WTC11 (cell line): ENCODE data around the gene INHA. TPM values are rescaled to one million over a fixed set of nuclear protein-coding genes. Genes with fewer than 3 reads are reported as not detected.

Experiments used
- ATAC-seq: fragments of 200-7000 bp; cut with Tn5 transposase; 2 replicates; pipeline ENCODE4 v1.10.0; 2021; ENCODE audit warnings: mild to moderate bottlenecking, moderate library complexity
- CTCF ChIA-PET: fragments of 300-600 bp; sonication (Branson Sonifier 250); formaldehyde crosslinking; loops from one replicate; lab custom pipeline; 2021; ENCODE audit warnings: antibody characterized with exemption; lab: Charles Lee
- POLR2A ChIA-PET: fragments of 350-600 bp; sonication (Branson Sonifier 250); formaldehyde crosslinking; loops from one replicate; lab custom pipeline; 2021; ENCODE audit warnings: antibody characterized with exemption; lab: Charles Lee
- DNase-seq: peaks from one replicate; pipeline ENCODE4 v3.0.0; 2021; ENCODE audit warnings: low spot score
- H3K27ac Mint-ChIP-seq: 2 replicates; pipeline ENCODE4 v1.8.0; 2021; ENCODE audit warnings: mixed read lengths
- H3K27me3 Mint-ChIP-seq: 2 replicates; pipeline ENCODE4 v1.8.0; 2021; ENCODE audit warnings: low read depth, mild to moderate bottlenecking, moderate library complexity, mixed read lengths
- H3K36me3 Mint-ChIP-seq: 2 replicates; pipeline ENCODE4 v1.8.0; 2021; ENCODE audit warnings: mixed read lengths
- H3K4me1 Mint-ChIP-seq: 2 replicates; pipeline ENCODE4 v1.8.0; 2022; ENCODE audit warnings: mixed read lengths
- H3K4me3 Mint-ChIP-seq: 2 replicates; pipeline ENCODE4 v1.8.0; 2021; ENCODE audit warnings: mild to moderate bottlenecking, moderate library complexity, mixed read lengths
- H3K9me3 Mint-ChIP-seq: 2 replicates; pipeline ENCODE4 v1.8.0; 2021; ENCODE audit warnings: mixed read lengths
- ATF1 ChIP-seq: sonication (generic); formaldehyde crosslinking; IDR thresholded peaks from 2 replicates; pipeline ENCODE4 v1.8.1; 2023; ENCODE audit warnings: mild to moderate bottlenecking, moderate library complexity, missing genetic modification reagents
- FOXK1 ChIP-seq: sonication (generic); formaldehyde crosslinking; IDR thresholded peaks from 2 replicates; pipeline ENCODE4 v1.8.0; 2022; ENCODE audit warnings: mild to moderate bottlenecking, moderate library complexity, missing genetic modification reagents
- GTF2I ChIP-seq: fragments of 250-450 bp; sonication (Bioruptor Pico); conservative IDR thresholded peaks from 2 replicates; pipeline ENCODE4 v1.4.0; 2021; ENCODE audit warnings: mild to moderate bottlenecking
- IRF2 ChIP-seq: sonication (generic); formaldehyde crosslinking; IDR thresholded peaks from 2 replicates; pipeline ENCODE4 v1.8.0; 2022; ENCODE audit warnings: low read depth, missing genetic modification reagents, borderline replicate concordance
- NFE2L1 ChIP-seq: sonication (generic); formaldehyde crosslinking; IDR thresholded peaks from 2 replicates; pipeline ENCODE4 v1.8.1; 2023; ENCODE audit warnings: missing genetic modification reagents
- RORB ChIP-seq: fragments of 250-450 bp; sonication (Bioruptor Pico); IDR thresholded peaks from 2 replicates; pipeline ENCODE4 v1.9.0; 2021; ENCODE audit warnings: mild to moderate bottlenecking
- STAT6 ChIP-seq: sonication (generic); formaldehyde crosslinking; conservative IDR thresholded peaks from 2 replicates; pipeline ENCODE4 v1.8.1; 2023; ENCODE audit warnings: mild to moderate bottlenecking, low read depth, missing genetic modification reagents, moderate library complexity
- ZBTB21 ChIP-seq: sonication (generic); formaldehyde crosslinking; IDR thresholded peaks from 2 replicates; pipeline ENCODE4 v1.8.1; 2023; ENCODE audit warnings: mild to moderate bottlenecking, missing genetic modification reagents, borderline replicate concordance
- ZMAT4 ChIP-seq: fragments of 250-450 bp; sonication (Bioruptor Pico); IDR thresholded peaks from 2 replicates; pipeline ENCODE4 v1.9.0; 2021; ENCODE audit warnings: mild to moderate bottlenecking
- ZNF138 ChIP-seq: sonication (generic); formaldehyde crosslinking; conservative IDR thresholded peaks from 2 replicates; pipeline ENCODE4 v1.8.1; 2022; ENCODE audit warnings: mild to moderate bottlenecking, moderate library complexity, missing genetic modification reagents
- total RNA-seq: library from RNA; stranded (reverse); gene quantifications from 3 replicates; pipeline ENCODE4 v1.2.3, GENCODE V29; 2021
- TF ChIP-seq, protein P1 (sequence below): sonication (generic); formaldehyde crosslinking; IDR thresholded peaks from 2 replicates; pipeline ENCODE4 v1.8.0; 2022; ENCODE audit warnings: missing genetic modification reagents
- TF ChIP-seq, protein P2 (sequence below): fragments of 250-450 bp; sonication (Bioruptor Pico); conservative IDR thresholded peaks from 2 replicates; pipeline ENCODE4 v1.9.0; 2021; ENCODE audit warnings: mild to moderate bottlenecking
- TF ChIP-seq, protein P3 (sequence below): sonication (generic); formaldehyde crosslinking; IDR thresholded peaks from 2 replicates; pipeline ENCODE4 v1.8.0; 2022; ENCODE audit warnings: mild to moderate bottlenecking, missing genetic modification reagents
- TF ChIP-seq, protein P4 (sequence below): fragments of 250-450 bp; sonication (Bioruptor Pico); IDR thresholded peaks from 2 replicates; pipeline ENCODE4 v1.9.0; 2021; ENCODE audit warnings: mild to moderate bottlenecking, borderline replicate concordance
- TF ChIP-seq, protein P5 (sequence below): sonication (generic); formaldehyde crosslinking; IDR thresholded peaks from 2 replicates; pipeline ENCODE4 v1.8.1; 2023; ENCODE audit warnings: mild to moderate bottlenecking, moderate library complexity, missing genetic modification reagents
- TF ChIP-seq, protein P6 (sequence below): sonication (generic); formaldehyde crosslinking; IDR thresholded peaks from 2 replicates; pipeline ENCODE4 v1.8.1; 2023; ENCODE audit warnings: mild to moderate bottlenecking, missing genetic modification reagents, moderate library complexity

INHA gene
- total RNA-seq, 1 experiment from 2014 or later = 1.4 TPM

- TF ChIP-seq STAT6 (CRISPR knock-in tag) (no peak), ZBTB21 (CRISPR knock-in tag) (peak; percentile 54; the same call in 1 of the 2 replicates), GTF2I (no peak), NFE2L1 (CRISPR knock-in tag) (peak; percentile 55; the same call in 1 of the 2 replicates), RORB (CRISPR knock-in tag) (no peak), ZNF138 (peak; percentile 47; the same call in 1 of the 2 replicates), ATF1 (CRISPR knock-in tag) (no peak)
- TF ChIP-seq, protein P1, sequence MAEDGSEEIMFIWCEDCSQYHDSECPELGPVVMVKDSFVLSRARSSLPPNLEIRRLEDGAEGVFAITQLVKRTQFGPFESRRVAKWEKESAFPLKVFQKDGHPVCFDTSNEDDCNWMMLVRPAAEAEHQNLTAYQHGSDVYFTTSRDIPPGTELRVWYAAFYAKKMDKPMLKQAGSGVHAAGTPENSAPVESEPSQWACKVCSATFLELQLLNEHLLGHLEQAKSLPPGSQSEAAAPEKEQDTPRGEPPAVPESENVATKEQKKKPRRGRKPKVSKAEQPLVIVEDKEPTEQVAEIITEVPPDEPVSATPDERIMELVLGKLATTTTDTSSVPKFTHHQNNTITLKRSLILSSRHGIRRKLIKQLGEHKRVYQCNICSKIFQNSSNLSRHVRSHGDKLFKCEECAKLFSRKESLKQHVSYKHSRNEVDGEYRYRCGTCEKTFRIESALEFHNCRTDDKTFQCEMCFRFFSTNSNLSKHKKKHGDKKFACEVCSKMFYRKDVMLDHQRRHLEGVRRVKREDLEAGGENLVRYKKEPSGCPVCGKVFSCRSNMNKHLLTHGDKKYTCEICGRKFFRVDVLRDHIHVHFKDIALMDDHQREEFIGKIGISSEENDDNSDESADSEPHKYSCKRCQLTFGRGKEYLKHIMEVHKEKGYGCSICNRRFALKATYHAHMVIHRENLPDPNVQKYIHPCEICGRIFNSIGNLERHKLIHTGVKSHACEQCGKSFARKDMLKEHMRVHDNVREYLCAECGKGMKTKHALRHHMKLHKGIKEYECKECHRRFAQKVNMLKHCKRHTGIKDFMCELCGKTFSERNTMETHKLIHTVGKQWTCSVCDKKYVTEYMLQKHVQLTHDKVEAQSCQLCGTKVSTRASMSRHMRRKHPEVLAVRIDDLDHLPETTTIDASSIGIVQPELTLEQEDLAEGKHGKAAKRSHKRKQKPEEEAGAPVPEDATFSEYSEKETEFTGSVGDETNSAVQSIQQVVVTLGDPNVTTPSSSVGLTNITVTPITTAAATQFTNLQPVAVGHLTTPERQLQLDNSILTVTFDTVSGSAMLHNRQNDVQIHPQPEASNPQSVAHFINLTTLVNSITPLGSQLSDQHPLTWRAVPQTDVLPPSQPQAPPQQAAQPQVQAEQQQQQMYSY = no peak
- TF ChIP-seq, protein P2, sequence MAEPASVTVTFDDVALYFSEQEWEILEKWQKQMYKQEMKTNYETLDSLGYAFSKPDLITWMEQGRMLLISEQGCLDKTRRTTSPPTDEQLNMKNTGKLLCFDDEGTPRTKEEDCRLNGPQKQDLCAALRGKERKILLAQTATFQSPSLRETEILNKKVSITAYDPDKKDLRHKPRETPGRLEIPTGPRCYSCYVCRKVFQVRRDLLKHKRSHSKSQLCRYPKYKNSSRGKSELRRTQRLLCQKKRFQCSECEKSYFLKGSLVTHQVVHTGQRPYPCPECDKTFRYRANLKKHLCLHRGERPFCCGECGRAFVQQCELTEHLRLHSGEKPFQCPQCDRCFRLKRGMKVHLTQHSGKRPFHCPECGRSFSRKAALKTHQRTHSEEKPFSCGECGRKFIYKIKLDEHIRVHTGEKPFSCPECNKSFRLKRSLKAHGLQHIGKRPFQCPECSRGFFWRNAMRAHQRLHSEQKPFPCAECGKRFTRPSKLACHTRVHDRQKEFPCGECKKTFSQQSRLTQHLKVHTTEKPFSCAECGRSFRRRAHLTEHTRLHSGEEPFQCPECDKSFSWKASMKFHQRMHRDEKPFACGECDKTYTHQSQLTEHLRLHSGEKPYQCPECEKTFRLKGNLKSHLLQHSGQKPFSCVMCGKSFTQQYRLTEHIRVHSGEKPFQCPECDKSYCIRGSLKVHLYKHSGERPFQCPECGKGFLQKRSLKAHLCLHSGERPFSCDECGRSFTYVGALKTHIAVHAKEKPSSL (CRISPR knock-in tag) = no peak
- TF ChIP-seq, protein P3, sequence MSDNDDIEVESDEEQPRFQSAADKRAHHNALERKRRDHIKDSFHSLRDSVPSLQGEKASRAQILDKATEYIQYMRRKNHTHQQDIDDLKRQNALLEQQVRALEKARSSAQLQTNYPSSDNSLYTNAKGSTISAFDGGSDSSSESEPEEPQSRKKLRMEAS (CRISPR knock-in tag) = peak; percentile 90
Observed at GRCh38 chr2:219570194-219570923, 1.8 kb upstream of the INHA start (continued).

- H3K9me3 Mint-ChIP-seq = no peaks in the 10 kb centered on the region
- ChIA-PET CTCF (interaction anchor here (0.5 to 4.8 kb wide), 11 partner anchors 10 to 119 kb away, joined by 3 to 66 read pairs (median 5); partner anchors contain the start of genes CHPF and STK11IP), POLR2A (interaction anchor here (1.1 to 1.9 kb wide), 6 partner anchors 10 to 114 kb away, joined by 3 to 29 read pairs (median 6); partner anchors contain the start of gene STK11IP)
- DNase-seq = no peak
- peaks cover 34% of the 10 kb centered on the region for H3K36me3 Mint-ChIP-seq
- peaks cover 64% of the 10 kb centered on the region for H3K4me1 Mint-ChIP-seq
- peaks cover 22% of the 10 kb centered on the region for H3K27me3 Mint-ChIP-seq
- H3K4me3 Mint-ChIP-seq = peak overlapping the region; percentile 46
- H3K27ac Mint-ChIP-seq = no peak overlapping the region
- ATAC-seq = peak; percentile 1; the same call in 1 of the 2 replicates
- TF ChIP-seq, protein P4, sequence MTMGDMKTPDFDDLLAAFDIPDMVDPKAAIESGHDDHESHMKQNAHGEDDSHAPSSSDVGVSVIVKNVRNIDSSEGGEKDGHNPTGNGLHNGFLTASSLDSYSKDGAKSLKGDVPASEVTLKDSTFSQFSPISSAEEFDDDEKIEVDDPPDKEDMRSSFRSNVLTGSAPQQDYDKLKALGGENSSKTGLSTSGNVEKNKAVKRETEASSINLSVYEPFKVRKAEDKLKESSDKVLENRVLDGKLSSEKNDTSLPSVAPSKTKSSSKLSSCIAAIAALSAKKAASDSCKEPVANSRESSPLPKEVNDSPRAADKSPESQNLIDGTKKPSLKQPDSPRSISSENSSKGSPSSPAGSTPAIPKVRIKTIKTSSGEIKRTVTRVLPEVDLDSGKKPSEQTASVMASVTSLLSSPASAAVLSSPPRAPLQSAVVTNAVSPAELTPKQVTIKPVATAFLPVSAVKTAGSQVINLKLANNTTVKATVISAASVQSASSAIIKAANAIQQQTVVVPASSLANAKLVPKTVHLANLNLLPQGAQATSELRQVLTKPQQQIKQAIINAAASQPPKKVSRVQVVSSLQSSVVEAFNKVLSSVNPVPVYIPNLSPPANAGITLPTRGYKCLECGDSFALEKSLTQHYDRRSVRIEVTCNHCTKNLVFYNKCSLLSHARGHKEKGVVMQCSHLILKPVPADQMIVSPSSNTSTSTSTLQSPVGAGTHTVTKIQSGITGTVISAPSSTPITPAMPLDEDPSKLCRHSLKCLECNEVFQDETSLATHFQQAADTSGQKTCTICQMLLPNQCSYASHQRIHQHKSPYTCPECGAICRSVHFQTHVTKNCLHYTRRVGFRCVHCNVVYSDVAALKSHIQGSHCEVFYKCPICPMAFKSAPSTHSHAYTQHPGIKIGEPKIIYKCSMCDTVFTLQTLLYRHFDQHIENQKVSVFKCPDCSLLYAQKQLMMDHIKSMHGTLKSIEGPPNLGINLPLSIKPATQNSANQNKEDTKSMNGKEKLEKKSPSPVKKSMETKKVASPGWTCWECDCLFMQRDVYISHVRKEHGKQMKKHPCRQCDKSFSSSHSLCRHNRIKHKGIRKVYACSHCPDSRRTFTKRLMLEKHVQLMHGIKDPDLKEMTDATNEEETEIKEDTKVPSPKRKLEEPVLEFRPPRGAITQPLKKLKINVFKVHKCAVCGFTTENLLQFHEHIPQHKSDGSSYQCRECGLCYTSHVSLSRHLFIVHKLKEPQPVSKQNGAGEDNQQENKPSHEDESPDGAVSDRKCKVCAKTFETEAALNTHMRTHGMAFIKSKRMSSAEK (CRISPR knock-in tag) = no peak
- TF ChIP-seq, protein P5, sequence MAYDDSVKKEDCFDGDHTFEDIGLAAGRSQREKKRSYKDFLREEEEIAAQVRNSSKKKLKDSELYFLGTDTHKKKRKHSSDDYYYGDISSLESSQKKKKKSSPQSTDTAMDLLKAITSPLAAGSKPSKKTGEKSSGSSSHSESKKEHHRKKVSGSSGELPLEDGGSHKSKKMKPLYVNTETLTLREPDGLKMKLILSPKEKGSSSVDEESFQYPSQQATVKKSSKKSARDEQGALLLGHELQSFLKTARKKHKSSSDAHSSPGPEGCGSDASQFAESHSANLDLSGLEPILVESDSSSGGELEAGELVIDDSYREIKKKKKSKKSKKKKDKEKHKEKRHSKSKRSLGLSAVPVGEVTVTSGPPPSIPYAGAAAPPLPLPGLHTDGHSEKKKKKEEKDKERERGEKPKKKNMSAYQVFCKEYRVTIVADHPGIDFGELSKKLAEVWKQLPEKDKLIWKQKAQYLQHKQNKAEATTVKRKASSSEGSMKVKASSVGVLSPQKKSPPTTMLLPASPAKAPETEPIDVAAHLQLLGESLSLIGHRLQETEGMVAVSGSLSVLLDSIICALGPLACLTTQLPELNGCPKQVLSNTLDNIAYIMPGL (CRISPR knock-in tag) = no peak
- no peak for TF ChIP-seq GTF2I
- TF ChIP-seq, protein P6, sequence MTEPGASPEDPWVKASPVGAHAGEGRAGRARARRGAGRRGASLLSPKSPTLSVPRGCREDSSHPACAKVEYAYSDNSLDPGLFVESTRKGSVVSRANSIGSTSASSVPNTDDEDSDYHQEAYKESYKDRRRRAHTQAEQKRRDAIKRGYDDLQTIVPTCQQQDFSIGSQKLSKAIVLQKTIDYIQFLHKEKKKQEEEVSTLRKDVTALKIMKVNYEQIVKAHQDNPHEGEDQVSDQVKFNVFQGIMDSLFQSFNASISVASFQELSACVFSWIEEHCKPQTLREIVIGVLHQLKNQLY (CRISPR knock-in tag) = no peak
- no peak for TF ChIP-seq IRF2 (CRISPR knock-in tag)
- TF ChIP-seq FOXK1 (CRISPR knock-in tag) = no peak
- no peak for TF ChIP-seq ZMAT4 (CRISPR knock-in tag)
Observed at GRCh38 chr2:219570924-219571310, 1.2 kb upstream of the INHA start.
